Measurements from ENCODE around the gene PPM1H.

DNA sequence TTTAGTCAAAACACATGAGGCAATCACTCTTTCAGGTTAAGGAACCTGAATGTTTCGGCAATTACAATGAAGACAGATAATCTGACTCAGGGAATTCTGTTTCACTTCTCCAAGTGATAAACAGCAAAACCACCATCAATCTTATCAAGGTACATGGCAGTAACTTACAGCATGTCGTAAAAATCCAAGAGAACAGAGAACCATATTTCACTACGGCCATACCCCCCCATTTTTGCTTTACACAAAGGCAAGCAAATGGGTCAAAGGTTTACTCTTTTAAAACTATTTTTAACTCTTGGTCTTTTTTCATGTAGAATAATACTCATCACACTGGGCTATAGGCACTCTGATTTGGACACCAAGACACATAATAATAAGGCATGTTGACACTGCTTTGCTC, 102.4 kb downstream of the PPM1H start:
- TF ChIP-seq CEBPB (IDR thresholded peaks at IDR 0.05), result no peak
- TF ChIP-seq TCF12 (IDR thresholded peaks at IDR 0.05; ENCODE audit: low read depth), result no peak
- no peak for TF ChIP-seq EGR1 (IDR thresholded peaks at IDR 0.05)
- TF ChIP-seq ZBTB7A (IDR thresholded peaks at IDR 0.05; ENCODE audit: low read depth), result no peak
- no peak for TF ChIP-seq CREB1 (IDR thresholded peaks at IDR 0.05; ENCODE audit: low read depth)
- no peak for TF ChIP-seq YY1 (IDR thresholded peaks at IDR 0.05; ENCODE audit: low read depth)
- no peak for TF ChIP-seq REST (IDR thresholded peaks at IDR 0.05; ENCODE audit: low read depth)
- no peak for TF ChIP-seq USF1 (IDR thresholded peaks at IDR 0.05)

All from Ishikawa (cell line).